ENCODE results near the gene DCST2.

- no peak for TF ChIP-seq TAF1 (IDR thresholded peaks at IDR 0.05; ENCODE audit: borderline replicate concordance, low read depth, low read length)
- TF ChIP-seq SMC3 (IDR thresholded peaks at IDR 0.05; ENCODE audit: low read depth, low read length), result no peak
- no peak for TF ChIP-seq CTCF (IDR thresholded peaks at IDR 0.05)
- TF ChIP-seq EZH2phosphoT487 (IDR thresholded peaks at IDR 0.05; ENCODE audit: borderline replicate concordance, low read depth), result no peak
- no peak for TF ChIP-seq JUND (IDR thresholded peaks at IDR 0.05)
- no peak for TF ChIP-seq GABPA (IDR thresholded peaks at IDR 0.05; ENCODE audit: low read depth)
- no peak for TF ChIP-seq YY1 (IDR thresholded peaks at IDR 0.05; ENCODE audit: low read depth)
- TF ChIP-seq EP300 (IDR thresholded peaks at IDR 0.05; ENCODE audit: borderline replicate concordance in 1 of 2, low read depth in 1 of 2, low read length in 1 of 2), result no peak
- TF ChIP-seq IRF3 (IDR thresholded peaks at IDR 0.05; ENCODE audit: low read depth, low read length), result no peak
- TF ChIP-seq RAD21 (IDR thresholded peaks at IDR 0.05; ENCODE audit: low read length), result no peak
Observed at GRCh38 chr1:155042789-155043188, 9.2 kb upstream of the DCST2 start.
